Measurements from ENCODE around the gene ICAM1. TPM values are rescaled to one million over a fixed set of nuclear protein-coding genes. Genes with fewer than 3 reads are reported as not detected.
A peak's percentile ranks its signal among the peaks of the same experiment; 100 is the strongest.

ICAM1 gene
- total and polyA plus RNA-seq, 10 of the 15 experiments (the other 5 are each of a cell fraction or from before 2014, with no cell fraction given), result 7.6 to 115 (median 60.2) TPM

- ATAC-seq (peak; percentile 75), FAIRE-seq (peak; percentile 35), DNase-seq (ENCODE audit: low read depth, low spot score) (no peak)
- under 1% methylated on average over 37 of the region's 37 CpGs for WGBS (ENCODE audit: insufficient coverage, insufficient replicate concordance, low lambda C conversion rate, missing lambda C conversion rate)
- BruUV-seq (replicated peaks), result no TSS peak
- Histone ChIP-seq H3K79me2 (ENCODE audit: control insufficient read depth, insufficient read depth, low read length) (peaks cover 49% of the 10 kb centered on the region), H3K4me3 (peak overlapping the region; percentile 92), H3K36me3 (ENCODE audit: control insufficient read depth in 2 of 2, insufficient read depth in 2 of 2, low read length in 1 of 2) (peaks cover 5 to 10% of the 10 kb centered on the region in 2 experiments; a peak in 3 of 4 replicates), H3K27me3 (replicated peaks in 1 of 2; ENCODE audit: control insufficient read depth in 2 of 2, insufficient read depth in 2 of 2, low read length in 1 of 2) (no peaks in the 10 kb centered on the region), H3K4me2 (ENCODE audit: control insufficient read depth, insufficient read depth) (peak overlapping the region; percentile 99), H3K9me3 (replicated peaks; ENCODE audit: control insufficient read depth, insufficient read depth, low read length) (no peaks in the 10 kb centered on the region), H4K20me1 (ENCODE audit: control insufficient read depth, insufficient read depth) (no peaks in the 10 kb centered on the region), H2AFZ (ENCODE audit: control insufficient read depth, low read depth, low read length) (peak overlapping the region; percentile 35), H3K27ac (ENCODE audit: control insufficient read depth, insufficient read depth) (peak overlapping the region; percentile 98), H3K4me1 (ENCODE audit: control insufficient read depth, insufficient read depth, low read length) (no peaks in the 10 kb centered on the region; the same call in 1 of the 2 replicates), H3K9ac (ENCODE audit: control insufficient read depth, insufficient read depth, low read length) (peak overlapping the region; percentile 89)
- intact Hi-C loops (cut with micrococcal nuclease; ENCODE audit: unreplicated experiment) (loop anchor here (2.0 to 5.0 kb wide), 2 partner anchors 62 to 111 kb away; partner anchors contain the start of genes RAVER1 and TYK2), in situ Hi-C loops (cut with MboI) (no loop called here)
- ChIA-PET POLR2A (interaction anchor here (0.5 to 4.7 kb wide), 18 partner anchors 10 to 168 kb away, joined by 3 to 108 read pairs (median 6); partner anchors contain the start of genes ANGPTL6, ICAM4, ICAM5 and TYK2), CTCF (interaction anchor here (0.7 to 11.2 kb wide), 18 partner anchors 10 to 166 kb away, joined by 3 to 370 read pairs (median 8); partner anchors contain the start of genes CDC37, ICAM4, ICAM5 and TYK2), RAD21 (ENCODE audit: unreplicated experiment) (interaction anchor here (0.7 to 6.1 kb wide), 24 partner anchors 10 to 325 kb away, joined by 3 to 206 read pairs (median 10); partner anchors contain the start of genes CDC37, DNMT1, ICAM4 and ICAM5), SMC1A (ENCODE audit: uncharacterized antibody, unreplicated experiment) (interaction anchor here (1.0 to 8.5 kb wide), 20 partner anchors 10 to 342 kb away, joined by 3 to 158 read pairs (median 6); partner anchors contain the start of genes FDX2, ICAM4, ICAM5 and TYK2)
- TF ChIP-seq MXI1 (IDR thresholded peaks at IDR 0.05; ENCODE audit: low read depth, low read length), result peak; percentile 41; the same call in 1 of the 2 replicates
- peak; percentile 80; the same call in 1 of the 2 replicates for TF ChIP-seq CBFB (IDR thresholded peaks at IDR 0.05; ENCODE audit: low read depth)
- TF ChIP-seq BHLHE40 (IDR thresholded peaks at IDR 0.05; ENCODE audit: borderline replicate concordance in 1 of 2, low read depth in 2 of 2, low read length in 1 of 2), result peak; percentile 80 to 92; a peak in 3 of 4 replicates
- TF ChIP-seq ELK1 (IDR thresholded peaks at IDR 0.05; ENCODE audit: low read depth, low read length), result no peak
- TF ChIP-seq MYC (IDR thresholded peaks at IDR 0.05; ENCODE audit: insufficient read depth, insufficient read length, insufficient replicate concordance, low read length, severe bottlenecking), result peak; percentile 12
- no peak for TF ChIP-seq POLR2AphosphoS2 (IDR thresholded peaks at IDR 0.05; ENCODE audit: low read depth, low read length)
- TF ChIP-seq POLR2AphosphoS5 (IDR thresholded peaks at IDR 0.05; ENCODE audit: low read length), result no peak
- 0 out of 2 replicates have a peak, but pooled peaks have one; percentile 7 for TF ChIP-seq FOXM1 (IDR thresholded peaks at IDR 0.05; ENCODE audit: low read depth, low read length)
- no peak for TF ChIP-seq ZBTB40 (IDR thresholded peaks at IDR 0.05; ENCODE audit: borderline replicate concordance)
- peak; percentile 39 for TF ChIP-seq SKIL (IDR thresholded peaks at IDR 0.05; ENCODE audit: low read depth, poor library complexity, severe bottlenecking)
- TF ChIP-seq TARDBP (IDR thresholded peaks at IDR 0.05; ENCODE audit: borderline replicate concordance), result 0 out of 2 replicates have a peak, but pooled peaks have one; percentile 44
- TF ChIP-seq PML (IDR thresholded peaks at IDR 0.05; ENCODE audit: low read length), result no peak; the same call in 1 of the 2 replicates
- peak; percentile 20; the same call in 1 of the 2 replicates for TF ChIP-seq RELB (IDR thresholded peaks at IDR 0.05; ENCODE audit: low read depth)
These were observed 722 bp upstream of the ICAM1 start for GRCh38 chr19:10270180-10270615.

Measured in GM12878 (cell line).